ENCODE results near the gene HSPA9. TPM values are rescaled to one million over a fixed set of nuclear protein-coding genes. Genes with fewer than 3 reads are reported as not detected.
A peak's percentile ranks its signal among the peaks of the same experiment; 100 is the strongest.

The HSPA9 gene
- total and polyA plus RNA-seq, 2 of the 13 experiments (the other 11 are each of a cell fraction or from before 2014, with no cell fraction given) = 165 to 478 TPM

GRCh38 chr5:138506370-138507306 is 68.6 kb downstream of the HSPA9 start (continued):
- TF ChIP-seq NFE2L1 (CRISPR knock-in tag; IDR thresholded peaks at IDR 0.05; ENCODE audit: borderline replicate concordance) (no peak), RXRA (CRISPR knock-in tag; IDR thresholded peaks at IDR 0.05) (no peak), NFE2 (CRISPR knock-in tag; IDR thresholded peaks at IDR 0.05) (no peak), MED1 (CRISPR knock-in tag; IDR thresholded peaks at IDR 0.05) (peak; percentile 72), TRIM22 (IDR thresholded peaks at IDR 0.05) (no peak), SCMH1 (CRISPR knock-in tag; IDR thresholded peaks at IDR 0.05; ENCODE audit: borderline replicate concordance) (no peak), ARNT (IDR thresholded peaks at IDR 0.05) (no peak), ZKSCAN1 (IDR thresholded peaks at IDR 0.05; ENCODE audit: low read length) (no peak), ESRRA (CRISPR knock-in tag; IDR thresholded peaks at IDR 0.05; ENCODE audit: low read depth) (no peak; the same call in 1 of the 2 replicates), ZFAT (CRISPR knock-in tag; conservative IDR thresholded peaks at IDR 0.05) (no peak), STAG1 (CRISPR knock-in tag; IDR thresholded peaks at IDR 0.05) (peak; percentile 5; the same call in 1 of the 2 replicates), SMYD3 (CRISPR knock-in tag; IDR thresholded peaks at IDR 0.05) (no peak), TBL1XR1 (IDR thresholded peaks at IDR 0.05; ENCODE audit: borderline replicate concordance, low read length, partially characterized antibody) (no peak), GTF2F1 (IDR thresholded peaks at IDR 0.05; ENCODE audit: low read length) (no peak), ZMYM4 (CRISPR knock-in tag; IDR thresholded peaks at IDR 0.05) (peak; percentile 67)
- TF ChIP-seq, protein P1, sequence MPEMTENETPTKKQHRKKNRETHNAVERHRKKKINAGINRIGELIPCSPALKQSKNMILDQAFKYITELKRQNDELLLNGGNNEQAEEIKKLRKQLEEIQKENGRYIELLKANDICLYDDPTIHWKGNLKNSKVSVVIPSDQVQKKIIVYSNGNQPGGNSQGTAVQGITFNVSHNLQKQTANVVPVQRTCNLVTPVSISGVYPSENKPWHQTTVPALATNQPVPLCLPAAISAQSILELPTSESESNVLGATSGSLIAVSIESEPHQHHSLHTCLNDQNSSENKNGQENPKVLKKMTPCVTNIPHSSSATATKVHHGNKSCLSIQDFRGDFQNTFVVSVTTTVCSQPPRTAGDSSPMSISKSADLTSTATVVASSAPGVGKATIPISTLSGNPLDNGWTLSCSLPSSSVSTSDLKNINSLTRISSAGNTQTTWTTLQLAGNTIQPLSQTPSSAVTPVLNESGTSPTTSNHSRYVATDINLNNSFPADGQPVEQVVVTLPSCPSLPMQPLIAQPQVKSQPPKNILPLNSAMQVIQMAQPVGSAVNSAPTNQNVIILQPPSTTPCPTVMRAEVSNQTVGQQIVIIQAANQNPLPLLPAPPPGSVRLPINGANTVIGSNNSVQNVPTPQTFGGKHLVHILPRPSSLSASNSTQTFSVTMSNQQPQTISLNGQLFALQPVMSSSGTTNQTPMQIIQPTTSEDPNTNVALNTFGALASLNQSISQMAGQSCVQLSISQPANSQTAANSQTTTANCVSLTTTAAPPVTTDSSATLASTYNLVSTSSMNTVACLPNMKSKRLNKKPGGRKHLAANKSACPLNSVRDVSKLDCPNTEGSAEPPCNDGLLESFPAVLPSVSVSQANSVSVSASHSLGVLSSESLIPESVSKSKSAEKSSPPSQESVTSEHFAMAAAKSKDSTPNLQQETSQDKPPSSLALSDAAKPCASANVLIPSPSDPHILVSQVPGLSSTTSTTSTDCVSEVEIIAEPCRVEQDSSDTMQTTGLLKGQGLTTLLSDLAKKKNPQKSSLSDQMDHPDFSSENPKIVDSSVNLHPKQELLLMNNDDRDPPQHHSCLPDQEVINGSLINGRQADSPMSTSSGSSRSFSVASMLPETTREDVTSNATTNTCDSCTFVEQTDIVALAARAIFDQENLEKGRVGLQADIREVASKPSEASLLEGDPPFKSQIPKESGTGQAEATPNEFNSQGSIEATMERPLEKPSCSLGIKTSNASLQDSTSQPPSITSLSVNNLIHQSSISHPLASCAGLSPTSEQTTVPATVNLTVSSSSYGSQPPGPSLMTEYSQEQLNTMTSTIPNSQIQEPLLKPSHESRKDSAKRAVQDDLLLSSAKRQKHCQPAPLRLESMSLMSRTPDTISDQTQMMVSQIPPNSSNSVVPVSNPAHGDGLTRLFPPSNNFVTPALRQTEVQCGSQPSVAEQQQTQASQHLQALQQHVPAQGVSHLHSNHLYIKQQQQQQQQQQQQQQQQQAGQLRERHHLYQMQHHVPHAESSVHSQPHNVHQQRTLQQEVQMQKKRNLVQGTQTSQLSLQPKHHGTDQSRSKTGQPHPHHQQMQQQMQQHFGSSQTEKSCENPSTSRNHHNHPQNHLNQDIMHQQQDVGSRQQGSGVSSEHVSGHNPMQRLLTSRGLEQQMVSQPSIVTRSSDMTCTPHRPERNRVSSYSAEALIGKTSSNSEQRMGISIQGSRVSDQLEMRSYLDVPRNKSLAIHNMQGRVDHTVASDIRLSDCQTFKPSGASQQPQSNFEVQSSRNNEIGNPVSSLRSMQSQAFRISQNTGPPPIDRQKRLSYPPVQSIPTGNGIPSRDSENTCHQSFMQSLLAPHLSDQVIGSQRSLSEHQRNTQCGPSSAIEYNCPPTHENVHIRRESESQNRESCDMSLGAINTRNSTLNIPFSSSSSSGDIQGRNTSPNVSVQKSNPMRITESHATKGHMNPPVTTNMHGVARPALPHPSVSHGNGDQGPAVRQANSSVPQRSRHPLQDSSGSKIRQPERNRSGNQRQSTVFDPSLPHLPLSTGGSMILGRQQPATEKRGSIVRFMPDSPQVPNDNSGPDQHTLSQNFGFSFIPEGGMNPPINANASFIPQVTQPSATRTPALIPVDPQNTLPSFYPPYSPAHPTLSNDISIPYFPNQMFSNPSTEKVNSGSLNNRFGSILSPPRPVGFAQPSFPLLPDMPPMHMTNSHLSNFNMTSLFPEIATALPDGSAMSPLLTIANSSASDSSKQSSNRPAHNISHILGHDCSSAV (CRISPR knock-in tag; IDR thresholded peaks at IDR 0.05; ENCODE audit: borderline replicate concordance) = no peak
- TF ChIP-seq, protein P2, sequence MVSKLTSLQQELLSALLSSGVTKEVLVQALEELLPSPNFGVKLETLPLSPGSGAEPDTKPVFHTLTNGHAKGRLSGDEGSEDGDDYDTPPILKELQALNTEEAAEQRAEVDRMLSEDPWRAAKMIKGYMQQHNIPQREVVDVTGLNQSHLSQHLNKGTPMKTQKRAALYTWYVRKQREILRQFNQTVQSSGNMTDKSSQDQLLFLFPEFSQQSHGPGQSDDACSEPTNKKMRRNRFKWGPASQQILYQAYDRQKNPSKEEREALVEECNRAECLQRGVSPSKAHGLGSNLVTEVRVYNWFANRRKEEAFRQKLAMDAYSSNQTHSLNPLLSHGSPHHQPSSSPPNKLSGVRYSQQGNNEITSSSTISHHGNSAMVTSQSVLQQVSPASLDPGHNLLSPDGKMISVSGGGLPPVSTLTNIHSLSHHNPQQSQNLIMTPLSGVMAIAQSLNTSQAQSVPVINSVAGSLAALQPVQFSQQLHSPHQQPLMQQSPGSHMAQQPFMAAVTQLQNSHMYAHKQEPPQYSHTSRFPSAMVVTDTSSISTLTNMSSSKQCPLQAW (CRISPR knock-in tag; IDR thresholded peaks at IDR 0.05) = peak; percentile 96
- TF ChIP-seq, protein P3, sequence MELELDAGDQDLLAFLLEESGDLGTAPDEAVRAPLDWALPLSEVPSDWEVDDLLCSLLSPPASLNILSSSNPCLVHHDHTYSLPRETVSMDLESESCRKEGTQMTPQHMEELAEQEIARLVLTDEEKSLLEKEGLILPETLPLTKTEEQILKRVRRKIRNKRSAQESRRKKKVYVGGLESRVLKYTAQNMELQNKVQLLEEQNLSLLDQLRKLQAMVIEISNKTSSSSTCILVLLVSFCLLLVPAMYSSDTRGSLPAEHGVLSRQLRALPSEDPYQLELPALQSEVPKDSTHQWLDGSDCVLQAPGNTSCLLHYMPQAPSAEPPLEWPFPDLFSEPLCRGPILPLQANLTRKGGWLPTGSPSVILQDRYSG (CRISPR knock-in tag; IDR thresholded peaks at IDR 0.05) = no peak
